HepG2 (cell line): ENCODE results near the gene ZNF548. TPM values are rescaled to one million over a fixed set of nuclear protein-coding genes. Genes with fewer than 3 reads are reported as not detected.
A peak's percentile ranks its signal among the peaks of the same experiment; 100 is the strongest.

Experiments
- ETV5 ChIP-seq: IDR thresholded peaks from 2 replicates; pipeline ENCODE4 v1.6.1; 2018; ENCODE audit warnings: missing biosample characterization, missing genetic modification reagents, inconsistent platforms, borderline replicate concordance
- RXRA ChIP-seq: sonication (generic); formaldehyde crosslinking; IDR thresholded peaks from 2 replicates; pipeline ENCODE4 v1.5.1; 2020; ENCODE audit warnings: missing genetic modification reagents
- SRSF1 ChIP-seq: fragments of 200-400 bp; formaldehyde crosslinking; optimal IDR thresholded peaks from 2 replicates; pipeline ENCODE3; 2017; ENCODE audit warnings: mild to moderate bottlenecking, low read depth, low read length, moderate library complexity
- SUZ12 ChIP-seq: fragments of 150-350 bp; IDR thresholded peaks from 2 replicates; pipeline ENCODE4 v1.6.1; 2014; ENCODE audit warnings: low read depth, low read length
- ZMYM2 ChIP-seq: sonication (generic); formaldehyde crosslinking; IDR thresholded peaks from 2 replicates; pipeline ENCODE4 v1.8.0; 2022; ENCODE audit warnings: mild to moderate bottlenecking, missing genetic modification reagents
- ZNF17 ChIP-seq: sonication (generic); formaldehyde crosslinking; IDR thresholded peaks from 2 replicates; pipeline ENCODE4 v1.5.0; 2020; ENCODE audit warnings: mild to moderate bottlenecking, missing genetic modification reagents
- ZNF441 ChIP-seq: sonication (generic); formaldehyde crosslinking; IDR thresholded peaks from 2 replicates; pipeline ENCODE4 v1.7.0; 2021; ENCODE audit warnings: missing genetic modification reagents, borderline replicate concordance
- ZNF558 ChIP-seq: sonication (generic); formaldehyde crosslinking; IDR thresholded peaks from 2 replicates; pipeline ENCODE4 v1.9.0; 2022; ENCODE audit warnings: mild to moderate bottlenecking, missing genetic modification reagents, borderline replicate concordance
- ZSCAN29 ChIP-seq: sonication (generic); formaldehyde crosslinking; conservative IDR thresholded peaks from 2 replicates; pipeline ENCODE4 v1.4.0; 2020; ENCODE audit warnings: mild to moderate bottlenecking, missing genetic modification reagents
- polyA plus RNA-seq, 8 experiments: library from polyadenylated mRNA; depleted of rRNA in 3 of 8; stranded (reverse) in 7 of 8; unstranded in 1 of 8; fragments of >200 nt; fragmentation: Illumina TruSeq in 4 of 8; extraction: Trizol in 4 of 8; gene quantifications; 2 replicates each; pipeline versions ENCODE4 v1.2.1 to v1.2.3, GENCODE V29; 2011 to 2016; ENCODE audit warnings: low read depth in 4 of 8, missing spikeins in 1 of 8, mixed read lengths in 1 of 8; ENCODE audit not compliant: insufficient read depth in 1 of 8
- total RNA-seq, 5 experiments: library from RNA; depleted of rRNA; stranded (reverse); fragments of >200 nt; fragmentation: Illumina TruSeq; extraction: Trizol; gene quantifications; 2 replicates each; pipeline ENCODE4 v1.2.3, GENCODE V29; 2016; ENCODE audit warnings: low read depth in 1 of 5
- TF ChIP-seq, protein P1 (sequence below): sonication (generic); formaldehyde crosslinking; IDR thresholded peaks from 2 replicates; pipeline ENCODE4 v1.4.0; 2020; ENCODE audit warnings: mild to moderate bottlenecking, missing genetic modification reagents
- TF ChIP-seq, protein P2 (sequence below): sonication (generic); formaldehyde crosslinking; IDR thresholded peaks from 2 replicates; pipeline ENCODE4 v1.4.0; 2020; ENCODE audit warnings: mild to moderate bottlenecking, missing genetic modification reagents
- TF ChIP-seq, protein P3 (sequence below): IDR thresholded peaks from 2 replicates; pipeline ENCODE4 v1.6.1; 2016; ENCODE audit warnings: missing genetic modification reagents, missing compliant biosample characterization
- TF ChIP-seq, protein P4 (sequence below): conservative IDR thresholded peaks from 2 replicates; pipeline ENCODE4 v1.6.1; 2018; ENCODE audit warnings: missing genetic modification reagents

The ZNF548 gene
- total and polyA plus RNA-seq, 2 of the 13 experiments (the other 11 are each of a cell fraction or from before 2014, with no cell fraction given), result 19.6 to 24.9 TPM

DNA sequence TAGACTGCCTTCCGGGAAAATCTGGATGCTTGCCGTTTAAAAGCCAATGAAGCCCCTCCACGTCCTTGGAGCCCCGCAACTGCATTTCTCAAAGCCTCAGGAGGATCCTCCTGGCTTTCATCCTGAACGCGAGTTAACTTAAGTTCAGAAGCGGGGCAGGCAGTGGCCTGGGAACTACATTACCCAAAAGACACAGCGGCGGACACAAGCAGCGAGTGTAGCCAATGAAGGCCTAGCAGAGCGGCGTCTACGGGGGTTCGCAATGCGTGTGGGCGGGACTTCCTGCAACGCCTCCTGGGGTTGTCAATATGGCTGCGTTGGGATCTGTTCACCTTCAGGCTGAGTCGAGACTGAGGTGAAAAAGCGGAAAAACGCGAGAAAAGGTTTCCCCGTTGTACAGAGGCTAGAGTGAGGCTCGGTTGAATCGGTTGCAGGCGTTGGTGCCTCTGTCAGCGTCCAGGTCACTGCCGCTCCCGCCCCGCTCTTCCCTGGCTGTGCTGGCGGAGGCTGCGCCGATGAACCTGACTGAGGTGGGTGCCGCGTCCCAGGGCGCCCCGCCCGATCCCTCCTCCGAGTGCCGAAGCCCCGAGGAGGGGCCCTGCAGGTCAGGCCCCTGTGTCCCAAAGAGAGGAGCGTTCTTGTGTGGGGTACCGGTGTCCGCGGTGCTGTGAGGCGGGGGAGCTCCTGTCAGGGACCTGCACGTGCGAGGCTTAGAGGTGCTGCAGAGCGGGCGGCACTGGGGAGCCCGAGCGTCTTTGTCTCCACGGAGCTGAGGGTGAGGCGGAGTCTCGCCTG lies 21.4 kb downstream of the ZNF548 start, which contains the start of gene ZNF17 (continued):
- TF ChIP-seq, protein P1, sequence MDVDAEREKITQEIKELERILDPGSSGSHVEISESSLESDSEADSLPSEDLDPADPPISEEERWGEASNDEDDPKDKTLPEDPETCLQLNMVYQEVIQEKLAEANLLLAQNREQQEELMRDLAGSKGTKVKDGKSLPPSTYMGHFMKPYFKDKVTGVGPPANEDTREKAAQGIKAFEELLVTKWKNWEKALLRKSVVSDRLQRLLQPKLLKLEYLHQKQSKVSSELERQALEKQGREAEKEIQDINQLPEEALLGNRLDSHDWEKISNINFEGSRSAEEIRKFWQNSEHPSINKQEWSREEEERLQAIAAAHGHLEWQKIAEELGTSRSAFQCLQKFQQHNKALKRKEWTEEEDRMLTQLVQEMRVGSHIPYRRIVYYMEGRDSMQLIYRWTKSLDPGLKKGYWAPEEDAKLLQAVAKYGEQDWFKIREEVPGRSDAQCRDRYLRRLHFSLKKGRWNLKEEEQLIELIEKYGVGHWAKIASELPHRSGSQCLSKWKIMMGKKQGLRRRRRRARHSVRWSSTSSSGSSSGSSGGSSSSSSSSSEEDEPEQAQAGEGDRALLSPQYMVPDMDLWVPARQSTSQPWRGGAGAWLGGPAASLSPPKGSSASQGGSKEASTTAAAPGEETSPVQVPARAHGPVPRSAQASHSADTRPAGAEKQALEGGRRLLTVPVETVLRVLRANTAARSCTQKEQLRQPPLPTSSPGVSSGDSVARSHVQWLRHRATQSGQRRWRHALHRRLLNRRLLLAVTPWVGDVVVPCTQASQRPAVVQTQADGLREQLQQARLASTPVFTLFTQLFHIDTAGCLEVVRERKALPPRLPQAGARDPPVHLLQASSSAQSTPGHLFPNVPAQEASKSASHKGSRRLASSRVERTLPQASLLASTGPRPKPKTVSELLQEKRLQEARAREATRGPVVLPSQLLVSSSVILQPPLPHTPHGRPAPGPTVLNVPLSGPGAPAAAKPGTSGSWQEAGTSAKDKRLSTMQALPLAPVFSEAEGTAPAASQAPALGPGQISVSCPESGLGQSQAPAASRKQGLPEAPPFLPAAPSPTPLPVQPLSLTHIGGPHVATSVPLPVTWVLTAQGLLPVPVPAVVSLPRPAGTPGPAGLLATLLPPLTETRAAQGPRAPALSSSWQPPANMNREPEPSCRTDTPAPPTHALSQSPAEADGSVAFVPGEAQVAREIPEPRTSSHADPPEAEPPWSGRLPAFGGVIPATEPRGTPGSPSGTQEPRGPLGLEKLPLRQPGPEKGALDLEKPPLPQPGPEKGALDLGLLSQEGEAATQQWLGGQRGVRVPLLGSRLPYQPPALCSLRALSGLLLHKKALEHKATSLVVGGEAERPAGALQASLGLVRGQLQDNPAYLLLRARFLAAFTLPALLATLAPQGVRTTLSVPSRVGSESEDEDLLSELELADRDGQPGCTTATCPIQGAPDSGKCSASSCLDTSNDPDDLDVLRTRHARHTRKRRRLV, result peak; percentile 33; the same call in 1 of the 2 replicates
- TF ChIP-seq ZMYM2 (no peak), ZNF17 (CRISPR knock-in tag) (no peak), ZNF441 (CRISPR knock-in tag) (no peak), ZNF558 (no peak), SRSF1 (peak; percentile 29), ETV5 (CRISPR knock-in tag) (0 out of 2 replicates have a peak, but pooled peaks have one; percentile 23), SUZ12 (peak; percentile 64), ZSCAN29 (CRISPR knock-in tag) (peak; percentile 60; the same call in 1 of the 2 replicates), RXRA (CRISPR knock-in tag) (peak; percentile 45; the same call in 1 of the 2 replicates)
- TF ChIP-seq, protein P2, sequence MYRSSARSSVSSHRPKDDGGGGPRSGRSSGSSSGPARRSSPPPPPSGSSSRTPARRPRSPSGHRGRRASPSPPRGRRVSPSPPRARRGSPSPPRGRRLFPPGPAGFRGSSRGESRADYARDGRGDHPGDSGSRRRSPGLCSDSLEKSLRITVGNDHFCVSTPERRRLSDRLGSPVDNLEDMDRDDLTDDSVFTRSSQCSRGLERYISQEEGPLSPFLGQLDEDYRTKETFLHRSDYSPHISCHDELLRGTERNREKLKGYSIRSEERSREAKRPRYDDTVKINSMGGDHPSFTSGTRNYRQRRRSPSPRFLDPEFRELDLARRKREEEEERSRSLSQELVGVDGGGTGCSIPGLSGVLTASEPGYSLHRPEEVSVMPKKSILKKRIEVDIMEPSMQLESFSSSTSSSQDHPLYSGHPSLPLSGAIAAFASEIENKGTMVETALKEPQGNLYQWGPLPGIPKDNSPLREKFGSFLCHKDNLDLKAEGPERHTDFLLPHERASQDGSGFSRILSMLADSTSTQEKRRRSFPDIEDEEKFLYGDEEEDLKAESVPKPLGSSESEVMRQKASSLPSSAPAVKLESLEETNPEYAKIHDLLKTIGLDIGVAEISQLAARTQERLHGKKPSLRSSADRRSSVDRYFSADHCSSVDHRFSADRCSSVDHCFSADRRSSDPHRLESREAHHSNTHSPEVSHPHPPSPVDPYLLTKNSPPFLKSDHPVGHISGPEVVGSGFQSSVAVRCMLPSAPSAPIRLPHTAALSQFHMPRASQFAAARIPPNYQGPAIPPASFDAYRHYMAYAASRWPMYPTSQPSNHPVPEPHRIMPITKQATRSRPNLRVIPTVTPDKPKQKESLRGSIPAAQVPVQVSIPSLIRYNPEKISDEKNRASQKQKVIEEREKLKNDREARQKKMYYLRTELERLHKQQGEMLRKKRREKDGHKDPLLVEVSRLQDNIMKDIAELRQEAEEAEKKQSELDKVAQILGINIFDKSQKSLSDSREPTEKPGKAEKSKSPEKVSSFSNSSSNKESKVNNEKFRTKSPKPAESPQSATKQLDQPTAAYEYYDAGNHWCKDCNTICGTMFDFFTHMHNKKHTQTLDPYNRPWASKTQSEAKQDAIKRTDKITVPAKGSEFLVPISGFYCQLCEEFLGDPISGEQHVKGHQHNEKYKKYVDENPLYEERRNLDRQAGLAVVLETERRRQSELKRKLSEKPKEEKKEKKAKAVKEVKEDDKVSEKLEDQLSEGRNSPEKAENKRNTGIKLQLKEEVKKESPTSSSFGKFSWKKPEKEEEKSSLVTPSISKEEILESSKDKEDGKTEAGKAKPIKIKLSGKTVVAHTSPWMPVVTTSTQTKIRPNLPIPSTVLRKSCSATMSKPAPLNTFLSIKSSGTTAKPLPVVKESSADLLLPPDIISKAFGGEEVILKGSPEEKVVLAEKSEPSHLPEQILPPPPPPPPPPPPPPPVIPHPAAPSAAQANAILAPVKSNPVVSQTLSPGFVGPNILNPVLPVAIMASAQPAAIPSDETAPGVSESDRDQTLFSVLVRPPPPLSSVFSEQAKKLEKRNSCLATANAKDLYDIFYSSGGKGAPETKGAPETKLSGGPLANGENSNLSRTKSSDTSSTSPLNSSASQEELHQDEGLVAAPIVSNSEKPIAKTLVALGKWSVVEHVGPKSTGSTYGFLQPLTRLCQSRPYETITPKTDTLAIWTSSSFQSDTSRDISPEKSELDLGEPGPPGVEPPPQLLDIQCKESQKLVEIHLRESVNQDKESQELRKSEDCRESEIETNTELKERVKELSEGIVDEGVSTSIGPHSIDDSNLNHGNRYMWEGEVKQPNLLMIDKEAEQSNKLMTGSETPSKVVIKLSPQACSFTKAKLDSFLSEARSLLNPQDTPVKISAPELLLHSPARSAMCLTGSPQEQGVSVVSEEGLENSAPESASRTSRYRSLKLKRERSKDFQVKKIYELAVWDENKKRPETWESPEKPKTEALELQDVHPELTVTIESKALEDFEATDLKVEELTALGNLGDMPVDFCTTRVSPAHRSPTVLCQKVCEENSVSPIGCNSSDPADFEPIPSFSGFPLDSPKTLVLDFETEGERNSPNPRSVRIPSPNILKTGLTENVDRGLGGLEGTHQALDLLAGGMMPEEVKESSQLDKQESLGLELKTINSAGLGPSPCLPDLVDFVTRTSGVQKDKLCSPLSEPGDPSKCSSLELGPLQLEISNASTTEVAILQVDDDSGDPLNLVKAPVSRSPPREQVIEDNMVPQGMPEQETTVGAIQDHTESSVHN, result no peak
- TF ChIP-seq, protein P3, sequence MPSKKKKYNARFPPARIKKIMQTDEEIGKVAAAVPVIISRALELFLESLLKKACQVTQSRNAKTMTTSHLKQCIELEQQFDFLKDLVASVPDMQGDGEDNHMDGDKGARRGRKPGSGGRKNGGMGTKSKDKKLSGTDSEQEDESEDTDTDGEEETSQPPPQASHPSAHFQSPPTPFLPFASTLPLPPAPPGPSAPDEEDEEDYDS (CRISPR knock-in tag), result peak; percentile 22; the same call in 1 of the 2 replicates
- TF ChIP-seq, protein P4, sequence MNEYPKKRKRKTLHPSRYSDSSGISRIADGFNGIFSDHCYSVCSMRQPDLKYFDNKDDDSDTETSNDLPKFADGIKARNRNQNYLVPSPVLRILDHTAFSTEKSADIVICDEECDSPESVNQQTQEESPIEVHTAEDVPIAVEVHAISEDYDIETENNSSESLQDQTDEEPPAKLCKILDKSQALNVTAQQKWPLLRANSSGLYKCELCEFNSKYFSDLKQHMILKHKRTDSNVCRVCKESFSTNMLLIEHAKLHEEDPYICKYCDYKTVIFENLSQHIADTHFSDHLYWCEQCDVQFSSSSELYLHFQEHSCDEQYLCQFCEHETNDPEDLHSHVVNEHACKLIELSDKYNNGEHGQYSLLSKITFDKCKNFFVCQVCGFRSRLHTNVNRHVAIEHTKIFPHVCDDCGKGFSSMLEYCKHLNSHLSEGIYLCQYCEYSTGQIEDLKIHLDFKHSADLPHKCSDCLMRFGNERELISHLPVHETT (CRISPR knock-in tag), result peak; percentile 36; the same call in 1 of the 2 replicates
